GM18870 (cell line): ENCODE results near the gene EPHB6.

ENCODE experiments used
- ATAC-seq: cut with Tn5 transposase; IDR thresholded peaks from one replicate; pipeline ENCODE4 v1.9.1; 2021; ENCODE audit warnings: moderate library complexity; ENCODE audit not compliant: unreplicated experiment

Gene EPHB6

DNA sequence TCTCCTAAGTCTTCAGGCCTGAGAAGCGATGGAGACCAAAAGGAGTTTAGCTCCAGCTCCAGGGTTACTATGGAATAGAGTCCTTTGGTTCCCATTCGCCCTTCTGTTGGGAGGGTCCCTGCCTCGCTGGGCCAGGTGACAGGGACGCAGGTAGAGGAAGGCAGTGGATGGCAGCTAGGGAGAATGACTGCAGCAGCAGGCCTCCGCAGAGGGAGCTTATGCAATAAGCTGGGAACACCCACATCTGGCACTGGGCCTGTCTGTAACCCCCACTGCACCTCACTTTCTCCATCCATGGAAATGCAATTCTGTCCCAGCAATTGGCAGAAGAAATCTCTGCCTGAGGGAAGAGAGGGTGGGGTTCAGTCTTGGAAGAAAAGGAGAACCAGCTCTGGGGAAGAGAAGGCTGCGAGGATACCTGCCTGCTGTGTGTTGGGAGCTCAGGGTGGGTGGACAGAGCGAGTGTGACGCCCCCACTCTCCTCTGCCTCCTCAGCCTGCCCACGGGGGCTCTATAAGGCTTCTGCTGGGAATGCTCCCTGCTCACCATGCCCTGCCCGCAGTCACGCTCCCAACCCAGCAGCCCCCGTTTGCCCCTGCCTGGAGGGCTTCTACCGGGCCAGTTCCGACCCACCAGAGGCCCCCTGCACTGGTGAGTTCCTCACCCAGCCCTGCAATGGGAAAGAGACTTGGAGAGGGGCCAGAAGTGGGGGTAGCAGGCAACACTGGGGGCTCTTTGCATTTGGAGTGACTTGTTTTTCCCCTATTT, 10.3 kb downstream of the EPHB6 start:
- no peak for ATAC-seq

- ATAC-seq: no peak
Observed at GRCh38 chr7:142865766-142866165, 10.9 kb downstream of the EPHB6 start.

DNA sequence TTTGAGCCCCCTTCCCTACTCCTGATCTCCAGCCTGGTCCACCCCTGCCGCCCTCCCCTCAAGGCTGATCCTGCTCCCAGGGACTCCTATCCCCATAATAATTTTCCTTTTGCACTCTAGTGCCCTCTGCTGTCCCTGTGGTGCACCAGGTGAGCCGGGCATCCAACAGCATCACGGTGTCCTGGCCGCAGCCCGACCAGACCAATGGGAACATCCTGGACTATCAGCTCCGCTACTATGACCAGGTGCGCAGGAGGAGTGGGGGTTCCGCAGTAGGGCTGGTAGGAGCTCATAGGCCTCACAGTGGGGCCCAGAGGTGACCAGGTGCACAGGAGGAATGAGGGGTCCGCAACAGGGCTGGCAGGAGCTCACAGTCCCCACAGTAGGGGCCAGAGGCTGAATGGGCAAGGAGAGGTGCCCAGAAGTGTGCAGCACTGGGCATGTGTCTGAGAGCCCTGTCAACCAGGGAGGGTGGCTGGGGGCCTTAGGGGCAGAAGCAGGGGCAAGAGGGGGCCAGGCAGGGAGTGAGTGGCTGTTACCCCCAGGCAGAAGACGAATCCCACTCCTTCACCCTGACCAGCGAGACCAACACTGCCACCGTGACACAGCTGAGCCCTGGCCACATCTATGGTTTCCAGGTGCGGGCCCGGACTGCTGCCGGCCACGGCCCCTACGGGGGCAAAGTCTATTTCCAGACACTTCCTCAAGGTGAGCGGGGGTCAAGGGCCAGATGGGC, 11.7 kb downstream of the EPHB6 start:
- no peak for ATAC-seq

DNA sequence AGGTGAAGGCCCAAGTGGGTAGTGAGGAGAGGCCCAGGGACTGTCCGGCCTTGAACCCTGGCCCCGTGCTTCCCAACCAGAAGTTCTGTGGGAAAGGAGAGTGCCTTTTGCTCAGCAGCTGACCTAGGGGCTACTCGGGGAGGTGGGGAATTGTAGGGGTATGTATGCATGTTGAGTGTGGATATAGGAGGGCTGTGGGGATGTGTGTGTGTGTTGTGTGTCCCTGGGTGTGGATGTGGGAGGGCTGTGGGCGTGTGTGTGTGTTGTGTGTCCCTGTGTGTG, 12.2 kb downstream of the EPHB6 start:
- no peak for ATAC-seq

GRCh38 chr7:142867398-142868187, 12.7 kb downstream of the EPHB6 start:
- ATAC-seq: no peak

DNA sequence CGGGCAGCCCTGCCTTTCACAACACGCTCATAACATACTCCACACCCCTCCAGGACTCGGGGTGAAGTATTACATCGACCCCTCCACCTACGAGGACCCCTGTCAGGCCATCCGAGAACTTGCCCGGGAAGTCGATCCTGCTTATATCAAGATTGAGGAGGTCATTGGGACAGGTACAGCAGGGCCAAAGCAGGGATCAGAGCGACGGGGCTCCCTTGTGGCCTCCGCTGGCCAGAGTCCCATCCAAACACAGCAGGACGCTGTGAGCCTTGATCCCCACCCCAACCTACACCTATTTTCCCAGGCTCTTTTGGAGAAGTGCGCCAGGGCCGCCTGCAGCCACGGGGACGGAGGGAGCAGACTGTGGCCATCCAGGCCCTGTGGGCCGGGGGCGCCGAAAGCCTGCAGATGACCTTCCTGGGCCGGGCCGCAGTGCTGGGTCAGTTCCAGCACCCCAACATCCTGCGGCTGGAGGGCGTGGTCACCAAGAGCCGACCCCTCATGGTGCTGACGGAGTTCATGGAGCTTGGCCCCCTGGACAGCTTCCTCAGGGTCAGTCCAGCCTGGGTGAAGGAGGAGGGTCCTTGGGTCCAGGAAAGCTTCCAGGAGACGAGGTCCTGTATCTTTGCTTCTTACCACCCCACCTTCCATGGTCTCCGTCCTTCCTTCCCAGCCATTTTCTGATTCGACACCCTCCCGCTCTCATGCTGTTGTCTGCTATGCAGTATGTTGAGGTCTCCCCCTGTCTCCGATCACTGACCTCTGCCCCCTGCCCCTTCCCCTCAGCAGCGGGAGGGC, 13.5 kb downstream of the EPHB6 start:
- no peak for ATAC-seq

- ATAC-seq: no peak
Observed at GRCh38 chr7:142868986-142869415, 14.1 kb downstream of the EPHB6 start.

GRCh38 chr7:142869434-142869833, 14.6 kb downstream of the EPHB6 start:
- no peak for ATAC-seq

DNA sequence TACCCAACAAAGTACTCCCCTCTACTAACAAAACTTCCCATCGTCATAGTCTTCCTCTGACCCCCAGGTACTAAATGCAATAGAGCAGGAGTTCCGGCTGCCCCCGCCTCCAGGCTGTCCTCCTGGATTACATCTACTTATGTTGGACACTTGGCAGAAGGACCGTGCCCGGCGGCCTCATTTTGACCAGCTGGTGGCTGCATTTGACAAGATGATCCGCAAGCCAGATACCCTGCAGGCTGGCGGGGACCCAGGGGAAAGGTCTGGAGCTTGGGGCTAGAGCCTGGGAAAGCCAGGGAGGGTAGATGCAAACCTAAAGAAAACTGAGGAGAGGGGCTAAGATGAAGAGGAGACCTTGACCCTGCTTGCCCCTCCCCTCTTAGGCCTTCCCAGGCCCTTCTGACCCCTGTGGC, 15.3 kb downstream of the EPHB6 start:
- no peak for ATAC-seq

DNA sequence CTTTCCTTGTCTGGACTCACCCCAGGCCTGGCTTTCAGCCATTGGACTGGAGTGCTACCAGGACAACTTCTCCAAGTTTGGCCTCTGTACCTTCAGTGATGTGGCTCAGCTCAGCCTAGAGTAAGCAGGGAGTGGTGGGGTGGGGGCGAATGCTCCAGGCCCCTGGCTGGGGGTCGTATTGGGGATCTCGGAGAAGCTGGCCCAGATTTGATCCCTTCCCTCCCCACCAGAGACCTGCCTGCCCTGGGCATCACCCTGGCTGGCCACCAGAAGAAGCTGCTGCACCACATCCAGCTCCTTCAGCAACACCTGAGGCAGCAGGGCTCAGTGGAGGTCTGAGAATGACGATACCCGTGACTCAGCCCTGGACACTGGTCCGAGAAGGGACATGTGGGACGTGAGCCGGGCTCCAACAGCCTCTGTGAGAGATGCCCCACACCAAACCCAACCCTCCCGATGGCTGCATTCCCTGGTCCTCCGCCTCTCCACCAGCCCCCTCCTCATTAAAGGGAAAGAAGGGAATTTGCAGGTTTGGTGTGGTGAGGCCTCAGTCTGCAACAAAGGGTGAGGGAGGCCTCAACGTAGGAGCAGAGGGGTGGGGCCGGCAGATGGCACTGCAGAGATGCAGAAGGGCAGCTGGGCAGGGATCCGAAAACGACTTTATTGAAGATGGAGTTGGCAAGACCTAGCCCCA, 15.8 kb downstream of the EPHB6 start:
- ATAC-seq: no peak

- ATAC-seq: no peak
Observed at GRCh38 chr7:142871260-142872105, 16.6 kb downstream of the EPHB6 start.

DNA sequence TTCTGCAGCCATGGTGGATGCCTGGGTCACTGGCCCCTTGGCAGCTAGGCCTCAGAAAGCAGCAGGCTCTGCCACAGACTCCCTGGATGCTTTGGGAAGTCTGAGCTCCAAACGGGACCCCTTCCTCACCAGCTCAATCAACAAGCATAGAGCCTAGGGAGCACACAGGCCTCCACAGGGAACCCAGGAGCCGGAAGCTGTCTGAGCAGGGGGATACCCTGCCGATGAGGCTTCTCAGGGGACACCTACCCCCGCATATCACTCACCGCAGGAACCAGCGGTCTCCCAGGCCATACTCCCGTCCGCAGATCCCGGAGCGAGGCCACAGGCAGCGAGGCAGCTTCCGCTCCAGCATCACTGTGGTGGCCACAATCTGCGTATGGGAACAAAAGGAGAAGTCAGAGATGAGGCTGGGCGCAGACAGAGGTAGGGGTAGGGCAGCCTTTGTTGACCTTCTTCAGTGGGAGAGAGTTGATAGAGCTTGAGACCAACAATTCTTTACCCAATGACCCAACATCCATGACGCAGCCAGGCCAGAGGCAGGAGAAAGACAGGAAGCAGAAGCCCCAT, 17.3 kb downstream of the EPHB6 start:
- ATAC-seq: no peak

DNA sequence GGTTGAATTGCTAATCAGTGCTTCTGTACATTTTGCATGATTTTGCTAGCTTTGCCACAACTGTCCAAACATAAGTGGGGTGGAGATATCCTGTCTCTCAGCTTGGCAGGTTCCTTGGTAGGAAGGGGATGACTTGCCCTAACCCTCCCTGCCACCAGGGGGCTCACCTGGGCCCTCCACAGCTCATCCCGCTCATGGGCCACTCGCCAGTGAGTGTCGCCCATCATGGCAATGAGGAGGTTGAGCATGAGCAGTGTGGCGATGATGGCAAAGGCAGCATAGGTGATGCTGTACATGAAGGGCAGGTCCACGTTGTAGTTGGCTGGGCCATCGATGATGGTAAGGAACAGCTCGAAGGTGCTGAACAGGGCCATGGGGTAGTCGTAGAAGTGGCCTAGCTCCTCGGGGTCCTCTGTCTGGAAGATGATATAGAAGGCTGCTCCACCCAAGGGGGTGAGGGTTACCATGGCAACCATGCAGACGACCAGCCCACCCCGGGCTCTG, 18.5 kb downstream of the EPHB6 start:
- no peak for ATAC-seq

GRCh38 chr7:142873871-142874270, 19.0 kb downstream of the EPHB6 start:
- ATAC-seq: no peak

DNA sequence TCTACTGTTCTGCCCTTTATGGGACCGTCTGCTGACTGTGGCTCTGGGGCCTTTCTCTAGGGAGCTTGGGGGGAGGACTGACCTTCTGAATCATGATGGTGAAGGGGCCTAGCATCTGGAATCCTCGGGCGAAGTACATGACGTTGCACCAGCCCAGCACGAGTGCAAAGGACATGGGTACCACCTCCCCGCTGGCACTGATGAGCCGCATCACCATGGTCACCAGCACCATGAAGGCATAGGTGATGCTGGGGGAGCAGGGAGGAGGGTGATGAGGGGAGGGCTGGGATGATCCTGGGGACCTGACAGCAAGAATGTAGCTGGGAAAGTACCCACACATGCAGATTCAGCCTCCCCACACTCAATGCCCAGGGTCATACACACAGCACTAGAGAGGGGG, 19.5 kb downstream of the EPHB6 start:
- ATAC-seq: no peak

- ATAC-seq: no peak
Observed at GRCh38 chr7:142874837-142875236, 20.0 kb downstream of the EPHB6 start.

- no peak for ATAC-seq
Observed at GRCh38 chr7:142875456-142875855, 20.6 kb downstream of the EPHB6 start.

DNA sequence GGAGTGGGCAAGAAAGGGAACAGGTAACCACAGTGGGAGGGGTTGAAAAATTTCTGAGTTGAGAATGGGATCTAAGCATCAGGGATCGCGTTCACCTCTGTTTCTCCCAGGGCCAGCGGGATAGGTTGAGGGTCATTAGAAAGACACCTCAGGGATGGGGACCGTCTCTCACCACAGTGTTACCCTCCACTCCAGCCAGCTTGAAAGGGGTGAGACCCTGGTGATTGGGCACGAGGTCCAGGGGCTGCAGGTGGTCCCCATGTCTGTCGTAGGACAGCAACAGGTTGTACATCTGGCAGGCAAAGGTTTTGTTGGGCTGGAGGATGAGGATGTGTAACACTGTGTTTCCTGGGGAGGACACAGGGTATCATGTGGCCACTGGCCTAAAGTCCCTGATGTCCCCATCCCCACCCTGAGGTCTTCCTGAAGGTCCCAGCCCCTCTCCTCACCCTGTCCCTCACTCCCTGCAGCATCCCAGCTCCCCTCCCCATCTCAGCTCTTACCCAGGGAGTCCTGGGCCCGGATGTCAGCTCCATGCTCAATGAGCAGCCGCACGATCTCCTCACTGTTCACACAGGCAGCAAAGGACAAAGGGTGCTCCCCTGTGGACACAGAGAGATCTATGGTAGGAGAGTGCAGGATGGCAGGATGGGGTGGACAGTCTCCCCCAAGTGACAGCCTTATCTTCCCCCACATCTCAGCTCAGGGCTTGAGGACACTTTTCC, 21.5 kb downstream of the EPHB6 start:
- no peak for ATAC-seq
